IMR-90 (cell line): Measurements from ENCODE around the gene ZNF362. TPM values are rescaled to one million over a fixed set of nuclear protein-coding genes. Genes with fewer than 3 reads are reported as not detected.
A peak's percentile ranks its signal among the peaks of the same experiment; 100 is the strongest.

Source experiments
- ATAC-seq: fragments of 200-7000 bp; cut with Tn5 transposase; 2 replicates; pipeline ENCODE4 v1.9.1; 2020; ENCODE audit warnings: low read depth, mild to moderate bottlenecking, moderate library complexity
- BruUV-seq: library from RNA; stranded (reverse); fragments of 400-500 nt; replicated peaks from 2 replicates; lab custom pipeline; 2021; lab: Mats Ljungman, UMichigan
- CTCF ChIA-PET: fragments of 300-600 bp; formaldehyde crosslinking; extraction: SDS; loops from one replicate; lab custom pipeline; 2021; ENCODE audit warnings: antibody characterized with exemption; lab: Yijun Ruan, JAX
- POLR2A ChIA-PET: fragments of 300-600 bp; sonication (Branson Sonifier 250); formaldehyde crosslinking; loops from one replicate; lab custom pipeline; 2022; ENCODE audit warnings: antibody characterized with exemption; ENCODE audit not compliant: unreplicated experiment; lab: Charles Lee
- DNase-seq: peaks from one replicate; pipeline ENCODE4 v3.0.0; 2013
- H2AFZ ChIP-seq: replicated peaks from 2 replicates; pipeline ENCODE3; 2013; ENCODE audit warnings: low read length, mild to moderate bottlenecking; ENCODE audit not compliant: poor library complexity
- H2AK5ac ChIP-seq: 2 replicates; pipeline ENCODE4 v1.6.1; 2013; ENCODE audit warnings: low read depth, low read length, inconsistent platforms
- H2AK9ac ChIP-seq: replicated peaks from 2 replicates; pipeline ENCODE3; 2013; ENCODE audit warnings: mild to moderate bottlenecking, low read depth, low read length, moderate library complexity; ENCODE audit not compliant: poor library complexity
- H2BK120ac ChIP-seq: 2 replicates; pipeline ENCODE4 v1.6.1; 2013; ENCODE audit warnings: low read depth, low read length, inconsistent platforms
- H2BK15ac ChIP-seq: 3 replicates; pipeline ENCODE4 v1.6.1; 2013; ENCODE audit warnings: low read depth, low read length, inconsistent platforms
- H2BK20ac ChIP-seq: 2 replicates; pipeline ENCODE4 v1.6.1; 2013; ENCODE audit warnings: low read depth, mild to moderate bottlenecking, inconsistent platforms, low read length, moderate library complexity
- H2BK5ac ChIP-seq: 2 replicates; pipeline ENCODE4 v1.6.1; 2013; ENCODE audit warnings: mild to moderate bottlenecking, low read depth, low read length, inconsistent platforms; ENCODE audit not compliant: poor library complexity, severe bottlenecking
- H3K14ac ChIP-seq: replicated peaks from 2 replicates; pipeline ENCODE4 v1.6.1; 2013; ENCODE audit warnings: low read depth, low read length, inconsistent platforms
- H3K18ac ChIP-seq: 2 replicates; pipeline ENCODE4 v1.6.1; 2013; ENCODE audit warnings: low read depth, low read length, control low read depth
- H3K23ac ChIP-seq: 2 replicates; pipeline ENCODE4 v1.6.1; 2013; ENCODE audit warnings: low read depth, low read length, inconsistent platforms
- H3K27ac ChIP-seq: 2 replicates; pipeline ENCODE4 v1.5.1; 2013; ENCODE audit warnings: mild to moderate bottlenecking, control low read depth, low read length; ENCODE audit not compliant: insufficient read depth
- H3K27me3 ChIP-seq: 2 replicates; pipeline ENCODE4 v1.6.1; 2013; ENCODE audit warnings: low read length; ENCODE audit not compliant: control insufficient read depth, insufficient read depth
- H3K36me3 ChIP-seq: 2 replicates; pipeline ENCODE4 v1.6.1; 2013; ENCODE audit warnings: low read length, mixed read lengths; ENCODE audit not compliant: control insufficient read depth, insufficient read depth
- H3K4ac ChIP-seq: 2 replicates; pipeline ENCODE4 v1.6.1; 2013; ENCODE audit warnings: low read depth, low read length, inconsistent platforms
- H3K4me1 ChIP-seq: 2 replicates; pipeline ENCODE4 v1.6.1; 2013; ENCODE audit warnings: low read length, mixed read lengths; ENCODE audit not compliant: control insufficient read depth, insufficient read depth
- H3K4me2 ChIP-seq: 2 replicates; pipeline ENCODE4 v1.6.1; 2013; ENCODE audit warnings: low read depth, mild to moderate bottlenecking, control low read depth, low read length, moderate library complexity
- H3K4me3 ChIP-seq: 2 replicates; pipeline ENCODE4 v1.5.1; 2013; ENCODE audit warnings: low read depth, mild to moderate bottlenecking, control low read depth, low read length, moderate library complexity; ENCODE audit not compliant: insufficient read depth
- H3K56ac ChIP-seq: 2 replicates; pipeline ENCODE4 v1.6.1; 2013; ENCODE audit warnings: low read length, inconsistent platforms; ENCODE audit not compliant: insufficient read depth; ENCODE audit errors: extremely low read depth
- H3K79me1 ChIP-seq, 2 experiments: 2 replicates each; pipeline ENCODE4 v1.6.1; 2013; ENCODE audit warnings: low read length in 2 of 2, inconsistent platforms in 1 of 2, low read depth in 1 of 2
- H3K9ac ChIP-seq: 2 replicates; pipeline ENCODE4 v1.6.1; 2013; ENCODE audit warnings: low read depth, low read length, control low read depth
- H3K9me1 ChIP-seq: 2 replicates; pipeline ENCODE4 v1.6.1; 2013; ENCODE audit warnings: low read length, inconsistent platforms; ENCODE audit not compliant: insufficient read depth
- H3K9me3 ChIP-seq: 2 replicates; pipeline ENCODE4 v1.6.1; 2013; ENCODE audit warnings: low read length; ENCODE audit not compliant: control insufficient read depth, insufficient read depth
- H4K20me1 ChIP-seq: 2 replicates; pipeline ENCODE4 v1.6.1; 2013; ENCODE audit warnings: low read length, inconsistent platforms; ENCODE audit not compliant: insufficient read depth
- H4K5ac ChIP-seq: 2 replicates; pipeline ENCODE4 v1.6.1; 2013; ENCODE audit warnings: mild to moderate bottlenecking, low read depth, low read length, control low read depth
- H4K8ac ChIP-seq, 2 experiments: 2 replicates each; pipeline ENCODE4 v1.6.1; 2013; ENCODE audit warnings: low read depth in 2 of 2, low read length in 2 of 2, control low read depth in 1 of 2, inconsistent platforms in 1 of 2
- H4K91ac ChIP-seq: 2 replicates; pipeline ENCODE4 v1.6.1; 2013; ENCODE audit warnings: low read depth, low read length, inconsistent platforms; ENCODE audit not compliant: insufficient read depth
- CEBPB ChIP-seq: IDR thresholded peaks from 2 replicates; pipeline ENCODE4 v1.6.1; 2012; ENCODE audit warnings: low read depth, low read length, improper control_type of control experiment
- MAFK ChIP-seq: IDR thresholded peaks from 2 replicates; pipeline ENCODE4 v1.6.1; 2012; ENCODE audit warnings: low read depth, low read length, improper control_type of control experiment
- MXI1 ChIP-seq: IDR thresholded peaks from 2 replicates; pipeline ENCODE4 v1.6.1; 2012; ENCODE audit warnings: low read depth, mild to moderate bottlenecking, low read length, moderate library complexity, borderline replicate concordance
- WGBS, 2 experiments: methylation state at CpG; one replicate each; pipeline versions ENCODE4 v1.1.5 to v1.1.7; 2013; ENCODE audit warnings: missing lambda C conversion rate in 2 of 2; ENCODE audit not compliant: insufficient read length in 1 of 2; ENCODE audit errors: extremely low coverage in 2 of 2; 5-methylcytosine and 5-hydroxymethylcytosine counted together
- dilution Hi-C: fragments of 300-500 bp; cut with HindIII; formaldehyde crosslinking; loops from one replicate; pipeline ENCODE4 v1.14.3; 2018; ENCODE audit warnings: low sequenced_read_pairs; ENCODE audit not compliant: unreplicated experiment
- in situ Hi-C: fragments of 300-500 bp; cut with MboI; formaldehyde crosslinking; loops from 3 replicates; pipeline ENCODE4 v1.14.3; 2019; ENCODE audit warnings: low sequenced_read_pairs, inconsistent platforms, mixed read lengths
- intact Hi-C: fragments of 100-400 bp; cut with micrococcal nuclease; formaldehyde crosslinking; loops from 2 replicates; pipeline ENCODE4 v1.10.0; 2022
- polyA plus RNA-seq, 3 experiments: library from polyadenylated mRNA; depleted of rRNA; stranded (reverse); fragments of >200 nt; gene quantifications; 2 replicates each; pipeline ENCODE4 v1.2.3, GENCODE V29; 2012; ENCODE audit warnings: low replicate concordance in 1 of 3
- total RNA-seq: library from RNA; depleted of rRNA; stranded (reverse); fragments of >200 nt; gene quantifications from 2 replicates; pipeline ENCODE4 v1.2.3, GENCODE V29; 2012

Gene ZNF362
- total and polyA plus RNA-seq, 2 of the 4 experiments (the other 2 are of a cell fraction) = 5.7 to 12.9 TPM

DNA sequence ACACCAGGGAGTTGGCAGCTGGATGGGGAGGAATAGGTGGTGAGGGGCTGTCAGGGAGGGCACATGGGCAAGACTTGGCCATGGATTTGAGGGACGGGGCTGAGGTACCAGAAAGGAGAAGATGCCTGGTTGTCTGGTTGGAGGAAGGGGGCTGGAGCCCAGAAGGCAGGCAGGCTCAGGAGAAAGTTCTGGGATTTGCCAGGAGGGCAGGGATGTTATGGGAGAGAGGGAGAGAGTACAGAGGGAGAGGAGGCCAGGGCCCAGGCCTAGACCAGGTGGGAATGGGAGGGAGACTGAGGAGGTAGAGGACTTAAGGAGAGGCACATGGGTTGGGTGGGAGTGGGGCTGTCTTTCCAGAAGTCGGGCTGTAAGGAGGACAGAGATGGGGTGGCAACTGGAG lies 60.3 kb downstream of the ZNF362 start:
- no peak overlapping the region; the same call in 2 of the 3 replicates for H2BK15ac ChIP-seq
- H2AK9ac ChIP-seq = peak overlapping the region; percentile 1
- H4K91ac ChIP-seq = no peak overlapping the region; the same call in 1 of the 2 replicates
- no peak overlapping the region for H3K27ac ChIP-seq
- dilution Hi-C loops = no loop called here
- H3K4ac ChIP-seq = peak overlapping the region; percentile 64
- peak overlapping the region; percentile 13; the same call in 1 of the 2 replicates for H2BK120ac ChIP-seq
- H4K8ac ChIP-seq = peak overlapping the region in 1 of 2 experiments; percentile 26; a peak in 1 of 4 replicates
- no peak overlapping the region for H4K5ac ChIP-seq
- H3K4me2 ChIP-seq = no peak overlapping the region
- ATAC-seq (no peak), DNase-seq (no peak)
- peaks cover 16% of the 10 kb centered on the region; the same call in 1 of the 2 replicates for H3K9me1 ChIP-seq
- H3K4me3 ChIP-seq = no peak overlapping the region
- H3K27me3 ChIP-seq = no peaks in the 10 kb centered on the region
- no peak overlapping the region for H3K18ac ChIP-seq
- no peaks in the 10 kb centered on the region for H3K9me3 ChIP-seq
- no peak overlapping the region for H3K56ac ChIP-seq
- POLR2A ChIA-PET = no interaction called here
- H3K4me1 ChIP-seq = peaks cover 9% of the 10 kb centered on the region
- TF ChIP-seq MXI1 (no peak), CEBPB (no peak), MAFK (no peak)
- peak overlapping the region; percentile 48; the same call in 1 of the 2 replicates for H2BK20ac ChIP-seq
- H3K9ac ChIP-seq = no peak overlapping the region
- in situ Hi-C loops = no loop called here
- peak overlapping the region; percentile 54; the same call in 1 of the 2 replicates for H2AK5ac ChIP-seq
- peak overlapping the region; percentile 76 for H3K23ac ChIP-seq
- peak overlapping the region; percentile 58; the same call in 1 of the 2 replicates for H3K14ac ChIP-seq
- CTCF ChIA-PET = interaction anchor here (1.7 kb wide), 1 partner anchor 18 kb away, joined by 7 read pairs; no protein-coding TSS in a partner anchor
- H2BK5ac ChIP-seq = peak overlapping the region; percentile 12
- peaks cover 7% of the 10 kb centered on the region for H3K36me3 ChIP-seq
- H3K79me1 ChIP-seq = no peaks in the 10 kb centered on the region; a peak in 1 of 4 replicates
- intact Hi-C loops = no loop called here
- WGBS, 2 experiments = 80% methylated on average over 1 of the region's 2 CpGs; no CpG with 5 or more reads in 1 of the 2 experiments
- peaks cover 12% of the 10 kb centered on the region; the same call in 1 of the 2 replicates for H4K20me1 ChIP-seq
- peak overlapping the region; percentile 5 for H2AFZ ChIP-seq
- BruUV-seq = no TSS peak
